Fibroblast of skin of abdomen (primary cell): ENCODE results near the gene RNF207.
A peak's percentile ranks its signal among the peaks of the same experiment; 100 is the strongest.

Source experiments
- DNase-seq: peaks from one replicate; pipeline ENCODE4 v3.0.0-alpha.2; 2013

RNF207 gene

DNA sequence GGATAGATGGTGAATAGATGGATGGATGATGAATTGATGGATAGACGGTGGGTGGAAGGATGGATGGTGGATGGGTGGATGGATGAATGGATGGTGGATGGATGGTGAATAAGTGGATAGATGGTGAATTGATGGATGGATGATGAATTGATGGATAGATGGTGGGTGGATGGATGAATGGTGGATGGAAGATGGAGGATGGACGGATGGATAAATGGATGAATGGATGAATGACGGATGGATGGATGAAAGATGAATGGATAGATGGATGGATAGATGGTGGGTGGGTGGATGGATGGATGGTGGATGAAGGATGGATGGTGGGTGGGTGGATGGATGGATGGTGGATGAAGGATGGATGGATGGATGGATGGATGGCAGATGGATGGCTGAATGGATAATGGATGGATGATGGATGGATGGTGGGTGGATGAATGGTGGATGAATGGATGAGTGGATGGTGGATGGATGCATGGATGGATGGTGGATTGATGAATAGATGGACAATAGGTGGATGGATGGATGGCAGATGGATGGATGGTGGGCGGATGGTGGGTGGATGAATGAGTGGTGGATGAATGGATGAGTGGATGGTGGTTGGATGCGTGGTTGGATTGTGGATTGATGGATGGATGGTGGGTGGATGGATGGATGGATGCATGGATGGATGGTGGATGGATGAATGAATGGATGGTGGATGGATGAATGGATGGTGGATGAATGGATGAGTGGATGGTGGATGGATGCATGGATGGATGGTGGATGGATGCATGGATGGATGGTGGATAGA lies 31.1 kb upstream of the RNF207 start:
- DNase-seq, result no peak

DNA sequence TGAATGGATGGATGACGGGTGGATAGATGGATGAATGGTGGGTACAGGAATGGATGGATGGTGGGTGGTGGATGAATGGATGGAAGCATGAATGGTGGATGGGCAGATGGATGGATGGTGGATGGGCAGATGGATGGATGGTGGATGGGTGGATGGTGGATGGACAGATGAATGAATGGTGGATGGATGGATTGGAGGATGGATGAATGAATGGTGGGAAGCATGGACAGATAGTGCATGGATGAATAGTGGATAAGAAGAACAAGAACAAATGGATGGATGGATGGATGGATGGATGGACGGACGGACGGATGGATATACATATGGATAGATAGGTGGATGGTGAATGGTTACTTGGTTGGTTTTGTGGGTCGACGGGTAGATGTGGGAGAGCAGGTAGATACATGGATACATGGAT lies 30.5 kb upstream of the RNF207 start:
- DNase-seq, result no peak

DNA sequence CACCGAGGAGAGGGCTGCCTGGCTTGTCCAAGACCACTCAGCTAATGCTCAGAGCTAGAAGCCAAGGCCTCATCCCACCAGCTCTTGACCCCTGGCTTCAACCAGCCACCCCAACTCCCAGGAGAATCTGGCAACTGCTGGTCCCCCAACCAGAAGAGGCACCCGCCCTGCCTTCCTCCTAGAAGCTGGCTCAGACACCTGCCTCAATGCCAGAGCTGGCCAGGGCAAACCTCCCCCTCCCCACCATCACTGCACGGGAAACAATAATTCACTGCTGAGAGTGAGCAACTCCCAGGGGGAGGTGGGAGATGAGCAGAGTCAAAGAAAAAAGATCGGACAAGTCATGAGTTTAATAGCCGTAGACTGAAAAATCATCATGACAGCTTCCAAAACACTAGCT lies 29.1 kb upstream of the RNF207 start:
- DNase-seq, result no peak

DNA sequence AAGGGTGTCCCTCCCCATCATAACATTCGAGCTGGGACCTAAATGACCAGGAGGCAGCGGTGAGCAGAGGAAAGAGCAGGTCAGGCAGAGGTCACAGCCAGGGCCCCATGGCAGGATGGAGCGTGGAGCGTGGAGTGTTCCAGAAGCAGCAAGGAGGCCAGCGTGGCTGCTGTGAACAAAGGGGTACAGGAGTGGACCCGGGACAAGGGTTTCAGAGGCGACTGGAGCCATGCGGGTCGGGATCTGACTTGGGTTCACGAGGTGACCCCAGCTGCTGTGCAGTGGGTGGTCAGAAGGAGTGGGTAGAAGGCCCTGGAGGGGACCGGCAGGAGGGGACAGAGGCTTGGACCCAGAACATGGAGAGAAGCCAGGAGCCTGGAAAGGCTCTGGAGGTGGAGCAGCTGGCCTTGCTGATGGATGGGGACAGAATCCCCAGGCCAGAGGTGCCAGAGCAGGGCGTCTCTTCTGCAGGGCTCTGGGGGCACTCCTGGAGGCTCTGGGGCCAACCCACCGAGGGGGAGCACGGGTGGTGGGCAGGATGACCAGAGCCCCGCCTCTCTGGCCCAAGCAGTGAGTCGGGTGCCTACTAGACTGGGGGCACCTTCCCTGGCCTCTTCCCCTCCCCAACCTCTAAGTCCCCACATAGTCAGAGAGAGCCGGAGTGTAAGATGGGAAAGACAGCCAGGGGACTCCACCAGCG lies 28.1 kb upstream of the RNF207 start:
- DNase-seq, result no peak

DNA sequence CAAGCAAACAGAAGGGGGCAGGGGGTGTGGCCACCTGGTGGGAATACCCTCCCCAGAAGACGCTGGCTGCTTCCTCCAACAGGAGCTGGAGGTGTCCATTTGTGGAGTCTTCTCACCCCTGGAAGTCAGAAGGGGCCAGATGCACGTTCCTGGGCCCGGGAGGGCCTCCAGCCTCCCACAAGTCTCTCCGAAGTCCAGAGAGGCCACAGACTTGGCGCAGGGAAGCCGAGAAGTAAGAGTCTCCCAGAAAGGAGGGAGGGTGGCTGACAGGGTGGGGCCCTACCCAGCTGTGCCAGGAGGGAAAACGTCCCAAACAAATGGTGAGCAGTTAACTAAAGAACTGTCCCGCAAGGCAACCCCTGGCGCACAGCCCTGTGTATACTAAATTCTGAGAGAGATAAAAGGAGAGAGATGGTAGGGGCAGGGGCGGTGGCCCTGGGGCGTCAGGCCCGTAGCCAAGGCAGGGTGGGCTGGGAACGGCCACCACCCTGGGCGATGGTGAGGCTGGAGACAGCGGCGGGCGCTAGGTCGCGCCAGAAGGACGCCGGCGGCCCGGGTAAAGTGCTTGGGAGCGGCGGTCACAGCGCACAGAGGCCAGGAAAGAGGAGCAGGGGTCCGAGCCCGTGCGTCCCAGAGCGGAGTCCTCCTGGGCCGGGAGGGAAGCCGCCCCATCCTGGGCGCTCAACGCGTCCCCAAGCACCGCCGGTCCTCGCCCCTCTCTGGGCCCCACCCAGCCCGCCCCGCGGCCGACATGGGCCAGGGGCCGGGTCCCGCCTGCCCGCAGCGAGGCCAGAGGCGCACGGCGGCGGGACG lies 27.0 kb upstream of the RNF207 start:
- no peak for DNase-seq

DNA sequence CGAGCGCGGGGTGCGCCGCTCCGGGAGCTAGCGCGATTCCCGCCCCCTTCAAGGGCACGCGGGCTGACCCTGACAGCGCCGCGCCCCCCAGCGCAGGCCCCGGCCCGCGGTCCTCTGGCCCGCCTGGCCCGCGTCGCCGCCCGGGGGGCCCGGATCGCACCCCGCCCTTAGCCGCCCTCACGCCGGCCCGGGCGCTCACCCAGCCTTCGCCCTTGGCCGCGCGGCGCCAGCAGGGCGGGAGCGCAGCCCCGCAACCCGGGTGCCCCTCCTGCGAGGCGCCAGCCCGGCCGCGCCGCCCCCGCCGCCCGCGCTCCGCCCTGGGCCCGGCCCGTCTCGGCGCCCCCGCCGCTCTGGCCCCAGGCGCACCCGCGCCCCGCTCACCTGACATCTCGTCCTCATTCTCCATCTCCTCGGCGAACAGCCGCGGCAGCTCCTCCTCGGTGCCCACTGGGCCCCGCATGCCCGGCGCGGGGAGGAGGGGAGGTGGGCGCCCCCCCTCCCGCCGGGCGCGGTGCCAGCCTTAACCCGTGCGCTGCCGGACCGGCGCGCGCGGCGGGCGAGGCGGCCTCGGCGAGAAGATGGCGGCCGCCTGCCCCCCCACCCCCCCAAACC lies 26.2 kb upstream of the RNF207 start:
- no peak for DNase-seq

DNA sequence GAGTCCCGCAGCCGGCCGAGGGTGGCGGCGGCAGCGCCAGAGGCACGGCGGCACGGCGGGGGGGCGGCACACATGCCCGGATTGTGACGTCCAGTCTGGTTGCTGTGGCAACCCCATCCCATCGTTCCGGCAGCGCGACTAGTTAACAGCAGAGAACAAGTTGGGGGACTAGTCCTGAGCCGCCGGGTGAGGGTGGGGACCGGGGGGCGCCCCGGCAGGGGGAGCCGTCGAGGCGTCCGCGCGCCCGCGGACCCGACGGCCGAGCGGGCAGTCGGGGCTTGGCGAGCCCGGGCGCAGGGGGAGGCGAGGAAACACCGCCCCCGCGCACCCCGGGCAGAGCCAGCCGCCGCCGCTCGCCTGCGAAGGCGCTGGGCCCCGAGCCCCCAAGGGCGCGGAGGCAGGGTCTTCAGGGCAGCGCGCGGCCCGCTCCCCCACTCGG lies 25.6 kb upstream of the RNF207 start, which contains the start of gene CHD5:
TSS of gene CHD5 (minus strand) at position 54 of the 439 bp plus-strand sequence. CDS start 298 bp downstream, outside the sequence.
- no peak for DNase-seq

DNA sequence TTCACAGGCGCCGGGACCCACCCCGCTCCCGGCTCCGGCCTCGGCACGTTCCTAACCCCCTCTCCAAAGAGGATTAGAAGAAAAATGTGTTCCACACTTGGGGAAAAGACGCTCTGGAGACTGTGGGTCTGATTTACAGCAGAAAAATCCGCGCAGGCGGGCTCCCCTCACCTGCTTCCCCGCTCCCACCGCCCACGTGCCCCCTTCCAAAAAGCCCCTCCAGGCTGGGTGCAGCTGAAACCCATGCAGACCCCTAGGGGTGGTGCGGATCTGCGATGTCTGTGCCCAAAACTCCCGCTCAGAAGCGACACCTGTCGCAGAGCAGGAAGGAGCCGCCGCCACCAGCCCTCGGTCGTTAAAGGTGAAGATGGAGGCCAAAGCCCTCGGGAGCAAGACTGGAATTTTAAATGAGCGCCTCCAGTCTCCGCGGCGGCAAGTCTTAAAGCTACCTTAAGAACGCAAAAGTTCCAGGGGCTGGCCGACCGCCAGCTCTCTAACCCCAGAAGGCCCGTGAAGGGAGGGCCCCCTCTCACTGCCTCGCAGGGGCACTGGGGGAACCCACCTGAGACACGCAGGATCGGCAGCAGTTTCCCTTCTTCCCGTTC lies 25.1 kb upstream of the RNF207 start:
- no peak for DNase-seq

DNA sequence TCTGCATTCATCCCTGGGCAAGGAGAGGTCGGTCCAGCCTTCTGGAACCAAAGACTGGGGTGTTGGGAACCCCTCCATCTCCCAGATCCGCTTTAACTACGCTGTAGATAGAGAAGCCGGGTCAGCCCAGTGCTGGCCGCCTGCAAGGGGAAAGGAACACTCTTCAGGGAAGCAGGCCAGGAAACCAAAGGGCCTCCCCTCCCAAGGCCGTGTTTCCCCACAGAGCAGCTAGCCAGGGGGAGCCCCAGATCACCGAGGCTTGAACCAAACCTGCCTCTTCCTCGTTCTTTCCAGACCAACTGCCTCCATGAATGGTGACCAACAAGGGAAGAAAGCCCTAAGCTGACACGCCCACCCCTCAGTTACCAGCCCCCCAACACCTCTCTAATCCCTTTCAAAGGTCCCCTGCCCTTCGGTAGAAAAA lies 24.6 kb upstream of the RNF207 start:
- no peak for DNase-seq

DNA sequence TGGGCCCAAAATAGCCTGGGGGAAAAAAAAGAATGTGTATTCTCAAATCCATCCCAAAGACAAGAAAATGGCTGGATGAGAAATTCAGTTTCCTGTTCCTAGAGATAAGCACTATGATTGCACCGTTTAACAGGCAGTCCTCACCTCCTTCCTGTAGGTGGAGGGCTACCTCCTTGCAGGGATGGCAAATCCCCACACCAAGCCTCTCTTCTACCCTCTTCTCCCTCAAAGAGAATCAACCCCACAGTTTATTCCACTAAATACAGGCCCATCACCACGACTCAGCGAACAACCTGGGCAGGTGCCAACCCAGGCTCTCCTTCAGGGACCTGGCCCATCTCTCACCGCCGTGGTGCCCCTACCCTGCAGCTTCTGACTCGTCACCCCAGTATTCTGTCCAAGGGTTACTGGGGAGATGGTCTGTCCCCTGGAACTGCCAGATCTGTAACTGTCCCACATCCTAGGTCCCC lies 22.4 kb upstream of the RNF207 start:
- no peak for DNase-seq

DNA sequence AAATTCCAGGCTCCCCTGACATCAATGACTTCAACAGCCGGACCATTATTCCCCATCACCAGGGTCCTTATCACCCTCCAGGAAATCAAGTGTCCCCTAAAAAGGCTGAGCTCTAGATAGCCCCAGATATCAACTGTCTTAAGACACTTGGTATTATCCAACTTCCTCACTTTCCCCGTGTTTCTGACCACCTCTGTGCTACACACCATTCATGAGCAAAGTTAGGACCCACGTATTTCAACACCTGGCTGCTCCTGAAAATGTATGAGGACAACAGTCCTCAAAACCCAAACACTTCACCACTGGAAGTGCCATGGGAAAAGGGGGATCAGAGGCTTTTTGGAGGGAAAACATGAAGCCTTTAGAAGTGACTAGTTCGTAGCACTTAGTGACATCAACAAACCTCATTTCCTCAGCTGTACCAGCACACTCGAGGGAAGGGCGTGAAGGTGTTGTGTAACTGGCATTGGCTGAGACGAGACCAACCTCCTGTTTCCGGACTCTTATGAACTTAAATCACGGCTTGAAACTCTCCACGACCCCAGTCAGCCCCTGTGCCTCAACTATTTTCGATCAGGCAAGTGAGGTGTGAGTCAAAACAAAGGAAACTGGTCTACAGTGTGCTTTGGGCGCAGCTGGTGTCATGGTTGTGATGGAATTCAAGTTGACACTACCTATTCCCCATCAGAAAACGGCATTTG lies 21.7 kb upstream of the RNF207 start:
- DNase-seq, result no peak

DNA sequence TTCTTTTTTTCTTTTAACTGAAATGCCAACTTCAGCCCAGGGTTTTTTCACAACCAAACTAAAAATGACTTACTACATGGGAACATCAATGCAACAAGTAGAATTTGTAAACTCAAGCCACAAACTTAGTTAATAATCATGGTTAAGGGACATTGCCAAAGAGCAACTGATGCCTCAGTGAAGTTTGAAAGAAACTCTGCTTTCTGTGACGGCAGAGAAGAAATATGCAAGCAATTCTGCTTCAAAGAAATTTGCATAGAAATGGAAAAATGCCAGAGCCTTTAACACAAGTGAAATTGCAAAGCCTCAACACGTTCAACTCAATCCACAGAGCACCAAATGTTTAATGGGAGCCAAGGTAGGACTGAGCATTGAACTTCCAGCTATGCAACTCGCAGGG lies 20.8 kb upstream of the RNF207 start:
- peak; percentile 88 for DNase-seq

DNA sequence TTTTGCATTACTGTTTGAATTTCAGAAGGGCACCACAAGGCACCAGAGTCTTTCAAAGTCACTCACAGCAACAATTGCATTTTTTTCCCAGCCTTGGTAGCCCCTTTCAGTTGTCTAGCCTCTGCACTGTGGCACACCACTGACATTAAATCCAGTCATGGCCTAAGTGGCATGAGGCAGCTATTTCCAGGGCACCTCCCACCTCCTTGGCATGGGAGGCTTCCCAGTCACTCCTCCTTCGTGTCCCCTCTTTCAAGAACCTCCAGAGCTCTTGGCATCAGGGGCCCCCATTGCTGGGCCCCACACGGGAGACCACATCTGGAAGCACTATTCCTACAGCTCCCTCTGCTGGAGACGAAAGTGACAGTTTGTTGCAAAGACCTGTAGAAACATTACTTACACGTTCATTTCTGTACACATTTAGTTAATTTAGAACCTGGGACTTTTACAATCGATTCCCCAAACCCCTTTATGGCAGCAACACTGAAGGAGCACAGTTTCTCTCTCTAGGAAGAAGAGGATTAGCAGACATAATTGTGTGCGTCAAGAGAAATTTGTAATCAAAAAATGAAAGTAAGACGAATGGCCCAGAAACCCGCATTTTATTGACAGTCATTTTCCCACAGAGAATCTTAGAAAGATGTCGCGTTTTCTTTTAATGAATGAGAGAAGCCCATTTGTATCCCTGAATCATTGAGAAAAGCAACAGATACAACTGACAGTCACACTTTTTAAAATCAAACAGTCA lies 20.1 kb upstream of the RNF207 start:
- DNase-seq, result peak; percentile 30

DNA sequence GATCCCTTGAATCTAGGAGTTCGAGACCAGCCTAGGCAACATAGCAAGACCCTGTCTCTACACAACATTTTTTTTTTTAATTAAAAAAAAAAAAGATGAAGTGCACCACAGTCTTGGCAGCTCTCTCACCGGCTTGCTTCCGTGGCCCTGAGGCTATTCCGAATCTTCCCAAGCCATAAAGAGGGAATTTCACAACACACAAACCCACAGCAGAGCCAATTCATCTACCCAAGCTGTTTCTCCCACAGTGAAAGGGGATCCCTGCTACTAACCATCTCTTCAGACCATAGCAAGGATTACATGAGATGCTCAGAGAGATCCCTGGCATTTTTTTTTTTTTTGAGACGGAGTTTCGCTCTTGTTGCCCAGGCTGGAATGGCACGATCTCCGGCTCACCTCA lies 17.5 kb upstream of the RNF207 start:
- DNase-seq, result no peak

DNA sequence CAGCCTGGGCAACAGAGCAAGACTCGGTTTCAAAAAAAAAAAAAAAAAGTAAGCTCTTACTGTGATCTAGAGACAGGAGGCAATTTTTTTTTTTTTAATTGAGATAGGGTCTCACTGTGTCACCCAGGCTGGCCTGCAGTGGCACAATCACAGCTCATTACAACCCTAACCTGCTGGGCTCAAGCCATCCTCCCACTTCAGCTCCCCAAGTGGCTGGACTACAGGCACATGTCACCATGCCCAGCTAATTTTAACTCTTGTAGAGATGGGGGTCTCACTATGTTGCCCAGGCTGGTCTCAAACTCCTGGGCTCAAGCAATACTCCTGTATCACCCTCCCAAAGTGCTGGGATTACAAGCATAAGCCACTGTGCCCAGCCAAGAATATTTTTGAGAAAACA lies 14.0 kb upstream of the RNF207 start:
- no peak for DNase-seq

DNA sequence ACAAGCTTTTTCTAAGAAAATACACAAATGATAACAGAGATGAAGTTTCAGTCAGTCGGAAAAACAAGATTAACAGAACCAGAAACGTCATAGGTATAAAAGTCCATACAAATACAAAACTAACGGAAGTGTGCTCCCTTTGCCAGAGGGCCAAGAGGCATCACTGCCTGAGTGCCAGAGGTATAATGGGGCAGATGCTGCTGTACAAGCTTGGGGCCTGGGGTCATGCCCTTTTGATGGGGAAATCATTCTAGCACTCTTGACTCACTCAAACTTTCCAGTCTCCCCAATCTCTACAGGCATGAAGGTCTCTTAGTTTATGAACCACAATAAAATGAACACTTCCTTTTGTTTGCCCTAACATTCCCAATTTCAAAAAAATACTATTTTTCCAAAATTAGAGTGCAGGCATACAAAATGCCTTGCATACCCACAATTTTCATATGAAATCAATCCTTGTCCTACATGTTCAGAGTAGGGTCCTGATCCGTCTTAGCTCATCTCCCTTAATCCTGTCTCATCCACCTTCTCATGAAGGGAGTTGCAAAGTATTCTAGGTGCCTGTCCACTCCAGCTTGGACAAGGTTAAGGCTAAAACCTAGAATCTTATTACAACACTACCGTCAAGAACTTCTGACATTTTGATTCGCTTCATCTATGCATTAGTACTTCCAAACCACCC lies 8.0 kb upstream of the RNF207 start:
- DNase-seq, result no peak

DNA sequence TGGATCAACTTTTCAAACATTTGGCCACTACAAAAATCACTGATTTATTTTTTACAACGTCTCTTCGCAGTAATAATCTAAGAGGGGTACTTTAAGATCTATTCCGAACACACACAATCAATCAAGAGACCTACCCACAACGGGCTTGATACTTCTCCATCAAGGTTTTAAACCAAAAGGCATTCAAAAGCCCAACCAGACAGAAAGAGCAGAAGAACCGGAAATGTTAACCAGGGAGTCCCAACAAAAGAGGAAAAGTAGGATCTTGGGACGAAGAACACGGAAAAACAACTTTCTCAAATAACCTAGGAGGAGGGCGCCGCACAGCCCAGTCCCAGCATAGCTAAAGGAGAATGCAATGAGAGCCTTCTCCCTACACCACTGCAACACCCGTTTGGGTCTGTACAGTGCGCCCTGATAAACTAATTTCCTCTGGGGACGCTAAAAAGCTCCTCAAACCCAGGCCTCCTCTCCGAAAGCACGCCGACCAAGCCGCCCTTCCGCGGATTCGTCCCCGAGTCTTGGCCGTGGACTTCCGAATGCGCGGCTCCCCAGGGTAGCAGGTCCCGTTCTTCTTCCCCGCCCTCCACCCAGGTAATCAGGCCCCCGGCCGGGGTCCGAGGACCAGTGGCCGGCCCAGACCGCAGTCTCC lies 7.1 kb upstream of the RNF207 start:
- no peak for DNase-seq

DNA sequence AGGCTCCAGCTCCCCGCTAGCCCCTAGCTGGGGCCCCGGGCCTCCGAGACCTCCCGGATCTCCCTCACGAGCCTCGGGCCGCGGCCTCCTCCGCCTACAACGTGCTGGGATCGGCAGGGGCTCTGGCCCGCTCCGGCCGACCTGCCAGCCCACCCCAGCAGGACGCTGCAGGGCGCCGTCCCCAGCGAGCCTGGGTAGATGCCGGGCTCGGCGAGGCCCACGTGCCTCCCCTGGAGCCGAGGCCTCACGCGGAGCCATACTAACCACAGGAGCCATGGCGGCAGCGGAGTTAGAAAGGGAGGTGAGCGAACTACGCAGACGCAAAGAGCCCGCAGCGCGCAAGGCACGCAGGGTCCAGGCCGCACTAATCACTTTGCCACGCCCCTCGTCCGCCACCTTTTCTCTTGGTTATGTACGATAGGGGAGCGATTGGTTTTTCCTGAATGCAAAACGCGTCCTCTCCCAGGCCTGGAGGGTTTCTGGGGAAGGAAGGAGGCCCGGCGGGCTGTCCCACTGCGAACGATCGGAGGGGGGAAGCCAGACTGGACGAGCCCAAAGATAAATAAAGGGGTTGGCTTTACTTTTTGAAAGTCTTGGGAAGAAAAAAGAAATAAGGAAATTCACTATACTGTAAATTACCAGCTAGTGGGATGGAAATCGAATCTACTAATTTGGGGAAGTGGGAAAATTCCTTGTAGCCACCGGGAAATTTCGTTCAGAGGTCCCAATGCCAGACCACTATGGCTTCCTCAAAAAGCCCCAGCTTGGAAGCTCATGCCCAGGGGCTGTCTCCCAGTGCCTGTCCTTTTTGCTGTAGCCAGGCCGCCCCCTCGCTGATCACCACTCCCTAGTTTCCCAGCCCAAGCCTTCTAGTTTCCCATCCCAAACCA lies 6.4 kb upstream of the RNF207 start, which contains the start of gene RPL22:
TSS of gene RPL22 (minus strand) at position 298 of the 890 bp plus-strand sequence. CDS start at position 276, 22 bp downstream.
- peak; percentile 100 for DNase-seq
